GM21360 (cell line): ENCODE results near the gene ISCU.

ENCODE experiments used
- ATAC-seq: cut with Tn5 transposase; IDR thresholded peaks from one replicate; pipeline ENCODE4 v1.9.1; 2021; ENCODE audit warnings: mild to moderate bottlenecking, moderate library complexity; ENCODE audit not compliant: unreplicated experiment

The ISCU gene

DNA sequence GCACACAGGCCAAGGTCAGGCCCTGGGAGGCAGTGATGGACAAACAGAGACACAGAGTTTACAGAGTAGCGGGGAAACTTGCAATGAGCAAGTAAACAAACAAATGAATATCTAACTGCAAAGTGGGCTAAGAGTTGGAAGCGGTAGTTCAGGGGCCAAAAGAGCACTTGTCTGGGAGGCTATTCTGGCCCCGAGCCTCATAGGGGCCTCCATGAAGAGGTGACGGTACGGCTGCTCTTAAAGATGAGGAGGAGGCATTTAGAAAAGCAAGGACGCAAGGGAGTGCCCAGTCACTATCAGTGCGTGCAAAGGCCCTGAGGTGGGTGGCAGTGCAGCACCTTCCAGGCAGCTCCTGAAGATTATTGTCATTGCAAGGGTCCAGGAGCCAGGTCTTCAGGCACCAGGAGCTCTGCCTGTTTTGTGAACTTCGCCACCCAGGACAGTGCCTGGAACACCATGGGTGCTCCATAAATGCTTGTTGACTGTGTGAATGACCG lies 39.9 kb downstream of the ISCU start:
- ATAC-seq, result no peak

DNA sequence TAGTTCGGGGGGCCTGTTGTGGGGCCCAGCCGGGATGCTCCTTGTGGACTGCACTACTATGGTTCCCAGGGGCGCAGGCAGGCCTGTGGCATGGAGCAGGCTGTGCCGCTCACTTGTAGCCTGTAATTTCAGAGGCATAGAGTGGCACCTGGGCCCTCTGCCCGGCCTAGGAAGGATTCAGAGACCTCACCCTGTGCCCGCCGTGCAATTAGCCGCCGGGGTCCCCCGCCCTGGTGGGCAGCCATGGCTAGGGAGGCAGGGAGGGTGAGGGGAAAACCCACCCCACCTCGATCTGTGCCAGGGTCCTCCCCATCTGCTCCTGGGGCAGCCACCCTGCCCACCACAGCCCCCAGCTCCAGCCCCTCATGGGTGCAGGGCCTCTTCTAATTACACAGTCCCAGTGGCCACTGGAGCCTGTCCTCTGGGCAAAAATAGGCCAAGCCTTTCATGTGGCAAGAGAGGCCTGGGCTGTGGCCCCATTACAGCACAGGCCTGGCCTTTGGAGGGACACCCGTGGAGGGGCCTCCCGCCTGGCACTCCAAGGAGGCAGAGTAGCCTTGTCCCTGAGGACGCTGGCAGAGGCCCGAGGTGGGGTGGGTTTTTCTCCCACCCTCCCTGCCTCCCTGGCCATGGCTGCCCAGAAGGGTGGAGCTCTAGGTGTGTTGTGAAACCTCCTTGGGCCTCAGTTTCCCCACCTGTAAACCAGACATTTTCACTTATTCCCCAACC lies 40.7 kb downstream of the ISCU start:
- no peak for ATAC-seq

DNA sequence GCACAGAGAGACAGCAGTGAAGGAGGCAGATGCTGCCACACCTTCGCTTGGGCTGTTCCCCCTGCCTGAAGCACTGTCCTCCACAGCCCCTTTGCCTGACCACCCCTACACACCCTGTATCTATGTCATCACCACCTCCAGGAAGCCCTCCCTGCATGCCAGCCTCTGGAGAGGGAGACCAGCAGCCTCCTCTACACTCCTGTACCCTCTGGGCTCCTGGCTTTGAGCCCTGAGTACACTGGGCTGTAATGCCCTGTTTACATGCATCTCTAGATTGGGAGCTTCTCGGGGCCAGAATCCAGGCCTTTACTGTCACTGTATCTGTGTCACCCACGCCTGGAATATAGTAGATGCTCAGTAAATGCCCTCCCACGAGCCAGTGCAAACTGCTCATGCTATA lies 41.3 kb downstream of the ISCU start:
- no peak for ATAC-seq

DNA sequence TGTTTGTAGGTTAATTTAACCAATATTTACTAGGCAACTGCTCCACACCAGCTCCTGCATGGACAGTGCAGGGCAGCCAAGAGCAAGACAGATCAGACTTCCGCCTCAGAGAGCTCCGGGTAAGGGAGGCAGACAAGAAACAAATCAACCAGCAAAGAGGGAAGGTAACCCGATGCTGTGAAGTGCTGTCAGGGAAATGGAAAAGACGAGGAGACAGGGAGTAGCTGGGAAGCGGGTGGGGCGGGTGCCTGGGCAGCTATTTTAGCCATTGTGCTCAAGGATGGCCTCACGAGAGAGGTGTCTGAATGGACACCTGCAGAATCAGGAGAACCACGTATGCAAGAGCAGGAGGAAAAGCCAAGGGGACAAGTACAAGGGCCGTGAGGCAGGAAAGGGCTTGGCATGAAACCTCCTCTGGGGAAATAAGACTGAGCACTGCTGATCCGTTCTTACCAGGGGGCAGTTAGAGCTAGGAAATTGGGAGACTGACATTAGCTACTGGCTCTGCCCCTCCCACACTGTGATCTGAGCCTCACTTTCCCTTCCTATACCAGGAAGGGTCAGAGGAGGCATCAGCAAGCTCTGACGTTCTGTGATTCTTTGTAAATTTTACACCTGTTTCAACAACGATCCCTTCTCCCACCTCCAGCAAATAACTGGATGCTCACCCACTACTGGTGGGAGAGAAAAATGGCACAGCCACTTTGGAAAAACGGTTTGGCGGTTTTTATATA lies 42.0 kb downstream of the ISCU start:
- no peak for ATAC-seq

DNA sequence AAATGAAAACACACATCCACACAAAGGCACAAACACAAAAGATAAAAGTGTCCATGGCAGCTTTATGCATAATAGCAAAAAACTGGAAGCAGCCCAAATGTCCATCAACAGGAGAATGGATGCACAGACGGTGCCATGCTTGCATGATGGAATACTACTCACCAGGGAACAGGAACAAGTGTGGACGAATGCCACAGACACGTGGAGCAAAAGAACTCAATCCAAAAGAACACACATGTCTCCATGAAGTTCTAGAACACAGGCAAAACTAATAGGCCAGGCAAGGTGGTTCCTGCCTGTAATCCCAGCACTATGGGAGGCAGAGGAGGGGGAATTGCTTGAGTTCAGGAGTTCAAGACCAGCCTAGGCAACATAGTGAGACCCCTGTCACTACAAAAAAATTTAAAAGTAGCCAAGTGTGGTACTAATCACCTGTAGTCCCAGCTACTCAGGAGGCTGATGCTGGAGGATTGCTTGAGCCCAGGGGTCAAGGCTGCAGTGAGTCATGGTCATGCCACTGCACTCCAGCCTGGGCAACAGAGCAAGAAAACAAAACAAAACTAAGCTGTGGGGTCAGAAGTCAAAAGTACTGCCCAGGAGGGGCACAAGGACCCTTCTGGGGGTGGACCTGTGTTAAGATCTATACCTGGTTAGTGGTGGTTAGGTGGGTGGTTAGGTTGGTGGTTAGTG lies 42.7 kb downstream of the ISCU start:
- no peak for ATAC-seq

DNA sequence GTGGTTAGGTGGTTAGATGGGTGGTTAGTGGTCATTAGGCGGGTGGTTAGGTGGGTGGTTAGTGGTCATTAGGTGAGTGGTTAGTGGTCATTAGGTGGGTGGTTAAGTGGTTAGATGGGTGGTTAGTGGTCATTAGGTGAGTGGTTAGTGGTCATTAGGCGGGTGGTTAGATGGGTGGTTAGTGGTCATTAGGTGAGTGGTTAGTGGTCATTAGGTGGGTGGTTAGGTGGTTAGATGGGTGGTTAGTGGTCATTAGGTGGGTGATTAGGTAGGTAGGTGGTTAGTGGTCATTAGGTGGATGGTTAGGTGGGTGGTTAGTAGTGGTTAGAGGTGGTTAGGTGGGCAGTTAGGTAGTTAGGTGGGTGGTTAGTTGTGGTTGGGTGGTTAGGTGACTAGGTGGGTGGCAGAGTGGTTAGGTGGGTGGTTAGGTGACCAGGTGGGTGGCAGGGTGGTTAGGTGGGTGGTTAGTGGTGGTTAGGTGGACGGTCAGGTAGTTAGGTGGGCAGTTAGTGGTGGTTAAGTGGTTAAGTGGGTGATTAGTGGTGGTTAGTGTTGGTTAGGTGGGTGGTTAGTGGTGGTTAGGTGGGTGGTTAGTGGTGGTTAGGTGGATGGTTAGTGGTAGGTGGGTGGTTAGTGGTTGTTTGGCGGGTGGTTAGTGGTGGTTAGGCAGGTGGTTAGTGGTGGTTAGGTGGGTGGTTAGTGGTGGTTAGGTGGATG lies 43.5 kb downstream of the ISCU start:
- no peak for ATAC-seq

DNA sequence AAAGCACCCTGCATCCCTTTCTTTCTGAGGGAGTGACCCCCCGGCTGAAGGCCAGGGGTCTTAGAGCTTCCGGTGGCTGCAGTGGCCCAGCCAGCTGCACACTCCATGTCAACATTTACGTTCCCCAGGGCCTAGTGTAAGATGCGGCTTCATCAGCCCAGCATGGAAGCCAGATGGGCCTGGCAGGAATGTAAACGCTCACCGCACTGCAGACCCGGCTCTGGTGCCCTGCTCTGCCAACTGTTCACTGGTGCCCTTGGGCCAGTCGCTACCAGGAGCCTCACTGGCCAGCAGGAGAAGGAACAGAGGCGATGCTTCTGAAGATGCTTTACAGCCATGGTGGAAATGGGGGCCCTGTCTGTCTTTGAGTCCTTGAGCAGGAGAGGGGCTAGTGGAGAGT lies 44.1 kb downstream of the ISCU start:
- ATAC-seq, result no peak

DNA sequence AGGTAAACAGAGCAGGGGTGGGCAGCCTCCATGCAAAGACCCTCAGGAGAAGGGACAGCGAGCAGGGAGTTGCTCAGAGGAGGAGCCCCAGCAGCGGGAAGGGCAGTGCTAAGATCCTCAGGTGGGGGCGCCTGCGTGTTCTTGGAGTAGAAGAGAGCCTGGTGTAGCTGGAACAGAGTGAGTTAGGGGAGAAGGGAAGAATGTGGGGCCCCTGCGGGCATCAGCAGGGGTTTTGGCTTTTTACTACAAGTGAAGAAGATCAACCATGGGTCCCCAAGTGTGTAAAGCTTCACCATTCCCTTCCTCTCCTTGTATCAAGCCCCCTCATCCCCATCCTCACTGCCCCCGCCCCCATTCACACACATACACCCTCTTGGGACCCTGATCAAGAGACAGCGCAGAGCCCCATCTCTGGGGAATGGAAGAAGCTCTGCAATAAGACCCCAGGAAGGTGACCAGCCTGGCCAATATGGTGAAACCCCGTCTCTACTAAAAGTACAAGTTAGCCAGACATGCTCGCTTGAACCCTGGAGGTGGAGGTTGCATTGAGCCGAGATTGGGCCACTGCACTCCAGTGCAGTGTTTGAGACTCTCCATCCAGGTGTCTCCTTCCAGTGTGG lies 45.7 kb downstream of the ISCU start:
- no peak for ATAC-seq

DNA sequence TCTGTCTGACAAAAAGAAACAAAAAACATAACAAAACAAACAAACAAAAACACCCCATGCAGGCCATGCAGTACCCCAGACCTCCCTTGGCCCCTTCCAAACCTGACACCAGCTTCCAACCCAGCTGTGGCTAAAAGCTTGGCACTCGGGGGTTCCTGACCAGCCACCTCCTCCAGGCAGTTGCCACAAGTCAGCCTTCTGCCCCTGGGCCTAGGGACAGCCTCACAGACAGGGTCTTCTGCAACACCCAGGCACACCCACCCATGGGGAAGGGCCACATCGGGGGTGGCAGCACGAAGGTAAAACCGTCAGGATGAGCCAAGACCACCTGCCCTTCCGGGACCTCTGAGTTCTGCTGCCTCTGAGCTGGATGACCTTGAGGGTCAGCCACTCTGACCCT lies 46.2 kb downstream of the ISCU start:
- no peak for ATAC-seq

DNA sequence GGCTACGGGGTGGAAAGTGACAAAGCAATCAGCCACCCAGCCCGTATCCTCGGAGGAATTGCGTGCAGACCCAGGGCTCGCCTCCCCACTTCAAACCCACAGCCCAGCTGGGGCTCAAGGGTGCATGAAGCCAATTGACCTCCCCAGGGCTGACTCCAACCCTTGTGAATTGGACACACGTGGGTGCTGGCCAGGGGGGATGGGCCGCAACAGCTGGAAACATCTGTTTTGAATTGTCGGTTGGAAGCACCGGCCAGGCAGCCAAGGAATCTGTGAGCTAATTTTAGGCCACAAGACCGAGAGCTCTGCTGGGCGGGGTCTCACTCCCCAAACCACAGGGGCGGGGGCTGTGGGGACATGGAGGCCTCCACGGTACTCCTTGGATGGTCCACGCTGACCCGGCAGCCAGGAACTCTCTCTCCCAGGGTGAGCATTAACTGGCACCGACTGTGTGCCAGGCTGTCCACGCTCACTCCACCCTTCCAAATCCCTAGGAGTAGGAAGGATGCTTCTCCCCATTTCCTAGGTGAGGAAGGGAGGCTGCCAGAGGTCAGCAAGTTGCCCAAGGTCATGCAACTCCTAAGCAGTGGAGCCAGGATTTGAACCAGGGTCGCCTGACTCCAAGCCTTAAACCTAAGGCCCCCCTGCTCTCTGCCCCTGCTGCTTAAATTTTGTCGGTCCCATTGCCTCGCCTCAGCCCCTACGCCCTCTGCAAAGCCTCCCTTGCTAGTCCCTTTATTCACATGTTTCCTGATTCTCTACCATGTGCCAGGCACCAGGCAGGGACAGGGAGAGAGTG lies 47.3 kb downstream of the ISCU start:
- no peak for ATAC-seq

DNA sequence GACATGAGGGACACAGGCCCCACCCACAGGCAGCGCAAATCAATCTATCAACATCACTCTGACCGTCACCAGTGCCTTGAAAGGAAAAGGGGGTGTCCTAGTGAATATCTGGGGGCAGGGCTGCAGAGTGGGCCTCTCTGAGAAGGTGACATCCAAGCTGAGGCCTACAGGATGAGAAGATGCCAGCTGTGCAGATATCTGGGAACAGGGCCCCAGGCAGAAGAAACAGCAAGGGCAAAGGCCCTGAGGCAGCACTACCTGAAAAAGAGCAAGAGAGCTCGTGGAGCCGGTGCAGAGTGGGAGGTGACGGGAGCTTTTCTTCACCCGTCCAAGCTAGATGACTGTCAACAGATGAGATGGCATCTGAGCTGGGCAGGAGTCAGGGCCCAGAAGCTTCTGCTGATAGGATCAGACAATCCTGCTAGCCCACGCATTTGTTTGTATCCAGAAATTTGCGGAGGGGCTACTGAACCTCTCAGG lies 48.0 kb downstream of the ISCU start:
- no peak for ATAC-seq

DNA sequence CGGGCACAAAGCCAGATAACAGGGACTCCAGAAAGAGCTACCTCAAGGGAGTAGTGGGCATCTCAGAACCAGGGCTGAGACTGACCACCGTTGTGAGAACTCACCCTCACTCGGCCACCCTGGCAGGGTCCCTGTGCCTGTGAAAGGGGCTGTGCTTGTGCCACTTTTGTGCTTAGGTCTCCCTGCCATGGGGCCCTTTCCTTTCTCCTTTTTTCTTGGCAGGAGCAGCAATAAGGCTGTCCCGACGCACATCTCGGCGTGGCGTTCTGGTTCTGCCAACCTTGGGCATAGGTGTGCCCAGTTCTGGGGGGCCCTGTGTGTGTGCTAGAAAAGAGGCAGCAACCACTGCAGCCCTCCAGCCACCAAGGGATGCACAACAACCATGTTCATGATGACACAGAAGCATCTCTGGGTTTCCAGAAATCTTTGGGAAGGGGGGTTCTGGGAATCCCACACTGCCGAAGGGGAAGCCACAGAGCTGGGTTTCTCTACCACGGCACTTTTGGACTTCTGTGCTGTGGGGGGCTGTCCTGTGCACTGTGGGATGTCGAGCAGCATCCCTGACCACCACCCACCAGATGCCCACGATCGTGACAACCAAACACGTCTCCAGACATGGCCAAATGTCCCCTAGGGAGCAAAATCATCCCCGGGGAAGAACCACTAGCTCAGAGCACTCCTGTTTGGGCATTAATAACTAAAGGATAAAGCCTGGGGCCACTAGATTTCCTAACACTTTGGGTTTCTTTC lies 48.6 kb downstream of the ISCU start:
- no peak for ATAC-seq

DNA sequence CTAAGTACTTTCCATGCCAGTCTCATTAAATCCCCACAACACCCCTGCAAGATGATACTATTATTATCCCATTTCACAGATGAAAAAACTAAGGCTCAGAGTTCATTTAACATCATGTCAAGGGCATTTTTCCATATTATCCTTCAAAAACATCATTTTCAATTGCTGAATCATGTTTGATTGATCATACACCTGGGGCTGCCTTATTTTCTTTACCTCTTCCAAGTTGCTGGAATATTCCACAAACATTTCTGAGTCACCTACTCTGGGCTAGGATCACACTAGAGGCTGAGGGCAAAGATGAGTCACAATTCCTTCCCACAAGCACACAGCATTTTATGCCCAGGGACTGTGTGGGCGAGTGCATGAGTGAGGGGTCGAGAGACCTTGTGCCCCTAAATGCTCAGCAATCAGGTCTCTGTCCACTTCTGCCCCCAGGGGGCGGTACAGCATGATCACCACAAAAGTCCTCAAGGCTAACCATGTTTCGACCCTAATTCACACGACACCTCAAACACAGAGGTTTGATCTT lies 49.6 kb downstream of the ISCU start:
- ATAC-seq, result no peak

DNA sequence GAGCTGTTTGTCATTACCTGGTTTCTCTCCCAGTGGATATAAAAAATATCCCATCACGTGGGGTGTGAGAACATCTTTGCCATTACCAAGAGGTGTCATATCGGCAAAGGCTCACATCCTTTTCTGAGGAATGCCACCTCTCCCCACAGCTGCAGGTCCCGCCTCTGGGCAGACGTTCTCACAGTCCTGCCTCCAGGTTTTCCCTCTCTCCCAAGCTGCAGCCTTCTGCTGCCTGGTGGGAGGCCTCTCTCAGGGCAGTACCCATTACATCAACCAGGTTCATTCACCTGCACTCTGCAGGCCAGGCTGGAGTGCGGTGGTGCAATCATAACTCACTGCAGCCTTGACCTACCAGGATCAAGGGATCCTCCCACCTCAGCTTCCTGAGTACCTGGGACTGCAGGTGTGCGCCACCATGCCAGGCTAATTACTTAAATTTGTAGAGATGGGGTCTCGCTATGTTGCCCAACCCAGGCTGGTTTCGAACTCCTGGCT lies 50.4 kb downstream of the ISCU start:
- ATAC-seq, result no peak

DNA sequence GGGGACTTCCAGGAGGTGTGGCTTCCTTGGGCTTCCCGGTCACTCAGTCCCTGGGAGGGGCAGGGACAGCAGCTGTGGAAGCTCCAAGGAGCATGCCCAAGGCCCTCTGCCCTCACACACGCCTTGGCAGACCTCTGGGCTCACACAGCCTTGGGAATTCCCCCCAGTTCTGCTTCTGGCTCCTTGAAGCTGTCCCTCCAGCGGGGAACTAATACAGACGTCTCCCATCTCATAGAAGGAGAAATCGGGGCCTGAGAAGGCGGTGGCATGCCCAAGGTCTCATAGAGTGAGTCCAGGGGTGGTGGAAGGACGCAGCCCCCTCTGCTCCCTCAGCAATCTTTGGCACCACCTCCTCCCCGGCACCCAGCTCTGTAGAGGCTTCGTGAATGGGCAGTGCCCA lies 51.2 kb downstream of the ISCU start:
- ATAC-seq, result no peak

DNA sequence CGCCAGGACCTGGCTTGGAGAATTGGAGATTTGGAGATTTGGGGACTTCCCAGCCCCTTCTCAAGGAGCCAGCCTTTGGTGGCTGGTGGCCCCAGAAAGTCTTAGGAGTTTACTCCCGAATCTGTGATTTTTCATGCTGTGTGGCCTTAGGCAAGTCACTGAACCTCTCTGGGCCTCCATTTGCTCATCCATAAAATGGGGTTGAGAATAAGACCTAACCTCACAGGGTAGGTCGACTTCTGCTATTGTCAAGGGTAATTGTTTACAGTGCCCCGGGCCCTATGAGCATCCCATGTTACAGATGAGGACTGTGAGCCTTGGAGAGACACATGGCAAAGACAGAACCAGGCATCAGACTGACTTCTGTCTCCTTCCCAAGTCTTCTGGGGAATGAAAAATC lies 51.6 kb downstream of the ISCU start:
- ATAC-seq, result no peak

DNA sequence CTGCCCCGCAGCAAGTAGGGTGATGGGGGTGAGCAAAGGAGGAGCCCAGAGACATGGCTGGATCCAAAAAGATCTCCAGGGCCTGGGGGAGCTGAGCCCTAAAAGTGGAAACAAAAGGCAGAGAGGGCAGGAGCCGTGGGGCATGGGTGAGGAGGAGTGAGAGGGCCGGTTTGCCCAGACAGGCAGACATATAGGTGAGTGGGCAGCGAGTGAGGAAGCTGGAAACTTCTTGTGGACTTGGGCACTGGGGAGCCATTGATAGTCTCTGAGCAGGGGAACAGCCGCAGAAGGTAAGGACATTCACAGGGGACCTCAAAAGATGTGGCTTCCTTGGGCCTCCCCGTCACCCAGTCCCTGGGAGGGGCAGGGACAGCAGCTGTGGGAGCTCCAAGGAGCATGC lies 52.2 kb downstream of the ISCU start:
- ATAC-seq, result no peak

DNA sequence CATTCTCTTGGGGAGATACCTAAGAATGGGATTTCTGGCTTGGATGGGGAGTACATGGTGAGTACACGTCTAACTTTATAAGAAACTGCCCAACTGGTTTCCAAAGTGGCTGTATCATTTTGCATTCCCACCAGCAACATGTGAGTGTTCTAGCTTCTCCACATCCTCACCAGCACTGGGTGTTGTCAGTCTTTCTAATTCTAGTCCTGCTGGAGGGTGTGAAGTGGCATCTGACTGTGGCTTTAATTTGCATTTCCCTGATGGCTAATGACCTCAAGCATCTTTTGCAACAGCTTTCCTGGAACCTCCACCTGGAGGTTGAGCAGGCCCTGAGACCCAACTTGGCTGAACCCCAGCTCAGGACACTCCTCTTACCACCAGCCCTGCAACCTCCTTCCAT lies 53.5 kb downstream of the ISCU start:
- ATAC-seq, result no peak

DNA sequence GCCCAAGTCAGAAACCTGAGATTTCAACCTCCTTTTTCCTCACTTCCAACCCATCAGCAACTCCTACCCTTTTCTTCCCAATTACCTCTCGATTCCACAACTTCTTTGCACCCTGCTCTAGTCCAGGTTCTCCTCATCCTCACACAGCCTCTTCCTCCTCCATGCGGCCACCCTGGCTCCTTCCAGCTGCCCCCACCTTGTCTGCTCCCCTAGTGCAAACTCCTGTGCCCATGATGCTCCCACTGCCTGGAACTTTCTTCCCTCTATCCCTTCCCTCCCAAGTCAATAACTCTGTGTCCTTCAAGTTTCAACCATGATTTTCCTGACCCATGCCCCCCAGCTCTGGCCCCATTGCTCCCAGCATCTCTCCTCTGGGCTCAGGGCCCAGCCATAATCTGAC lies 54.0 kb downstream of the ISCU start:
- no peak for ATAC-seq
